GM18498 (cell line): ENCODE measurements around the gene SKIC8.

Source experiments
- ATAC-seq: cut with Tn5 transposase; IDR thresholded peaks from one replicate; pipeline ENCODE4 v1.9.1; 2021; ENCODE audit warnings: mild to moderate bottlenecking, moderate library complexity; ENCODE audit not compliant: unreplicated experiment

SKIC8 gene

GRCh38 chr15:78301326-78301725 is 1.9 kb upstream of the SKIC8 start:
- ATAC-seq = no peak

DNA sequence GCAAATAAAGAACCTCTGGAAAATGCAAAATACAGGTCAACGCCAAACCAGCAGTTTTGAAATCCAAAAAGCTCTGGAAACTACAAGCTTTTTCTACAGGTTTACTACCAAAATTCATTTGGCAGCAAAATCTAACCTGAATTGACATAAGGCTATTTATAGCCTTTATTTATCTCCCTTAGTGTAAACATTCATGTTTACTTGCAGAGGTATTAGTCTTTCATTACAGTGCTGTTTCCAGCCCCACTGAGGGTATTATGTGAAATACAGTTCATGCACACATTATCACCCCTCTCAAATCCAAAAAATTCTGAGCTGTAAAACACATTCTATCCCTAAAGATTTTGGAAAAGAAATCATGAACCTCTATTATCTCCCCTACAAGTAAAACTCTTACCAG is 7.2 kb downstream of the SKIC8 start:
- ATAC-seq = no peak

- no peak for ATAC-seq
Measured at GRCh38 chr15:78291698-78292097, 7.7 kb downstream of the SKIC8 start.

DNA sequence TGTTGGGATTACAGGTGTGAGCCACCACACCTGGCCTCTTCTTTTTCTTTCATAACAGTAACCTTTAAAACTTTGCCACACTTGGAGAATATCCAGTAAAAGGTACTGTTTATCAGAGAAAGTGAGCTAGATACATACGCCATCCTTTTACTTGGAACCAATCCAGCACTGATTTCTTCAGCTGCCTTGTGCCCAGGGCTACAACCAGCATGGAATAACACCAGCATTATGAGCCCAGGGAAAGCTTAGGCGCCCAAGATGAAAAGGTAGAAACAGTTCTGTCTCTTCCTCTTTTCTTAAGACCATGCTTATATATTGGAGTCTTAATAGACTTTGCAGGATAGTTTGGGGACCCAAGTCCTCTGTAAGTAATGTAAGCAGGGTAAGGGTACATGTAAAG is 8.4 kb downstream of the SKIC8 start:
- ATAC-seq = no peak

GRCh38 chr15:78290222-78290621 is 9.2 kb downstream of the SKIC8 start:
- ATAC-seq = no peak

DNA sequence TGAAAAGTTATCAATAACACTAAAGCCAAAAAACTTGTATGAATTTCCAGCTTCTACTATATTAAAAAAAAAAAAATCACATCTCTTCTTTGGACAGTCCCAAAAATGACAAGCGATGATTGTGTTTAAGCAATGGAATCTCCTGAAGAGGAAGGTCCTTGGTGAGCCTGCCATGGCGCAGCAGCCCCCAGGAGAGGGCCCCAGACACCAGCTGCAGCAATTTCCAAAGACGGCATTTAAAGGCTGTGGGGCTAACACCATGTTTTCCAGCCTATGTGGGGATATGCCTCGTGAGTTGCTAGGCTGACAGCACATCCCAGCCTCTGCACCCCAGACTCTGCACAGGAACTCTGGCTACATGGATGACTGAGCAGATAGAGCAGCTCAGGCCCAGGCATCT is 14.7 kb downstream of the SKIC8 start:
- ATAC-seq = no peak

DNA sequence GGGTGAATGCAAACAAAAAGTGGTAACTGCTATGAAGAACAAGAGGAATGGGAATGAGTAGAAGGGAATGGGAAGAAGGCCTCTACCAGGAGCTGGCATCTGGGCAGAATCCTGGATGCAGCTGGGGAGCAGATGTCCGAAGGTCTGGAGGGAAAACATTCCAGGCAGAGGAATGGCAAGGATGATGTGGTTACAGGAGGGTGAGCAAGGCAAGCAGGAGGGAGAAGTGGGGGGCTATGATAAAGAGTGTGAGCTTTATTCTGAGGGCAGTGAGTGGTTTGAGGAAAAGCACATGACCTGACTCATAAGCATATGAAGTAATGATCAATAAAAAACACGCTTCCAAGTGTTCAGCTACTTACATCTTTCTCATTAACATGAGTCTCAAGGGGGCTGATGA is 17.1 kb downstream of the SKIC8 start:
- ATAC-seq = no peak

DNA sequence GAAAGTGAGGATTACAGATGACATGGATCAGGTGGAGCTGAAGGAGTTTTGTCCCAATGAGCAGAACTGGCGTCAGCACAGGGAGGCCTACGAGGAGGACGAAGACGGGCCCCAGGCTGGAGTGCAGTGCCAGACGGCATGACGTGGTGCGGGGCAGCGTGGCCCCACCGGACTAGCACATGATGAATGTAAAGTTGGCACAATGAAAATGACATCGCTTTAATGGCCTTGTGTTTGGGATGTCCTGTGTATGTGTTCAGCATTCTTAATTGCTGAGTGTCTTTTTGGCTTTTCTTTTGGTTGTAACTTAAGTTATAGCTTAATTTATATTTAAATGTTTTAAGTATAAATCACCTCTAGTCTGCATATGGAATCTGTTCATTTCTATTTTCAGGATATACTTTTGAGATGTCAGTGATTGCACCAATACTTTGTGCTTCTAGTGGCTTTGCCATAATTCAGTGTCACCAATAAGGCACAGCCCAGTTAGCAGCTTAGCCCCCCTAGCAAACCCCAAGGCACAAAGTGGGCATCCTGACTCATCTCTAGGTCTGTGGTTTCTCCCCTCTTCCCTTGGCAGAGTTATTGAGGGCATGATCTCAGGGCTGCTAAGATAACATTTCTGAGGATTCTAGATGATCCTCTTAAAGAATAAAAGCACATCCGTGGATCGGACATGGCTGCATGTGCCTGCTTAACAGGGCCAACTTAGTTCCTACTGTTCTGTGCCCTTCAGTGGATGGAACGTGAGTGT is 18.9 kb downstream of the SKIC8 start:
- no peak for ATAC-seq

- ATAC-seq = no peak
Measured at GRCh38 chr15:78276064-78276943, 23.1 kb downstream of the SKIC8 start.

GRCh38 chr15:78274994-78275393 is 24.4 kb downstream of the SKIC8 start:
- ATAC-seq = no peak

DNA sequence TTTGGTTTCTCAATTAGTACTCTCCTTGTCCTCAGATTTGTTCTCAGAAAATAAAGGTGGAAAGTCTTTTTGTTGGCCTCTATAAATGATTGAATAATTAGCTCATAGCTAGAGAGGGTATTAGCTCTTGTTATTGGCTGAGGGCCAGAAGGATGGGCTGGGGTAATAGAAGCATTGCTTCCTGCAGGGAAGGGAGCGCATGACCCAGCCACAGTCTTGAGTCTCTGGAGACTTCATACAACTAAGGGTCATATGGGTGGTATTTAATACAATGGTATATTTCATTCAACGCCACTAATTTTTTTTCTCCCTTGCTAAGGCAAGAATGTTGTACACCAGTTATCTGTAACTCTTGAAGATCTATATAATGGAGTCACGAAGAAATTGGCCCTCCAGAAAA is 26.6 kb downstream of the SKIC8 start:
- no peak for ATAC-seq

- no peak for ATAC-seq
Measured at GRCh38 chr15:78272316-78272715, 27.1 kb downstream of the SKIC8 start.

- ATAC-seq = no peak
Measured at GRCh38 chr15:78266806-78267205, 32.6 kb downstream of the SKIC8 start.

DNA sequence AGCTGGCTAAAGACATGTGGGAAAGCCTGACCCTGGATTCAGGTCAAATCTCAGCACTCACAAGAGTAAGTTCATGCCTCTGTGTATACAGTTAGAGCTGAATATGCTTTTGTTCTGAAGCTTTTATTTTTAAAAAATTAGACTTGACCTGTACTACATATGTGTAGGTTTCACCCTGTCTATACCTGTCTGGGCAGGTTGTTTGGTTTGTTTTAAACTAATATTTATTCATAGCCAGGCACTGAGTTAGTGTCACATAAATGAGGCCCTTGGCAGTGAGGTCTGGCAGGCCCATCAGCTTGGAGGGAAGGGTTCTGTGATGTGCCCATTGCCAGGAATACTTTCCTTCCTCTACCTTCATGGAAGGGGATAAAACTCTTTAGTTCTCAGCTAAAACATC is 33.2 kb downstream of the SKIC8 start:
- ATAC-seq = no peak

DNA sequence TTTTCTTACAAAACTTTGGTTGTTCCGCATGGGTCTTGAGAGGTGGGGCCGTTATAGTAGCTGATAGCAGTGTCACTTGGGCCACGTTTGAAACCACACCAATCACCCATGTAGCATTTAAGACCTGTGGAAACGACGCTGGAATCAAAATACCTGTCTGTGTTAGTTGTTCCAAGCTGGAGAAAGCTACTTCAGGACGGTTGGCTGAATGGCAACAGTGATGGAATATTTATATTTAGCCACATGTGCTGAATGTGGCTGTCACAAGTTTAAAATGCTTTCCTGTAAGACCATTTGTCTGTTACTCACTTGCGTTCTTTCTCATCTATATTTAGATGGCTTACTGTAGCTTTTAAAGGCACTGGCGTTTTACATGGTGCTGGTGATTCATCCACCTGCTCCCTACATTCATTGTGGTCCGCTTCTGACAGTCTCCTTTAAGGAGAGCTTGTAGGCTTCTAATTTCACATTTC is 33.6 kb downstream of the SKIC8 start:
- no peak for ATAC-seq

- ATAC-seq = no peak
Measured at GRCh38 chr15:78265137-78265460, 34.3 kb downstream of the SKIC8 start.

- ATAC-seq = no peak
Measured at GRCh38 chr15:78264304-78265136, 34.9 kb downstream of the SKIC8 start, which contains the start of gene DNAJA4. Gene DNAJA4 (plus strand): TSS chr15:78264562. CDS start chr15:78264764, 202 bp downstream.

GRCh38 chr15:78263907-78264303 is 35.5 kb downstream of the SKIC8 start:
- ATAC-seq = no peak

DNA sequence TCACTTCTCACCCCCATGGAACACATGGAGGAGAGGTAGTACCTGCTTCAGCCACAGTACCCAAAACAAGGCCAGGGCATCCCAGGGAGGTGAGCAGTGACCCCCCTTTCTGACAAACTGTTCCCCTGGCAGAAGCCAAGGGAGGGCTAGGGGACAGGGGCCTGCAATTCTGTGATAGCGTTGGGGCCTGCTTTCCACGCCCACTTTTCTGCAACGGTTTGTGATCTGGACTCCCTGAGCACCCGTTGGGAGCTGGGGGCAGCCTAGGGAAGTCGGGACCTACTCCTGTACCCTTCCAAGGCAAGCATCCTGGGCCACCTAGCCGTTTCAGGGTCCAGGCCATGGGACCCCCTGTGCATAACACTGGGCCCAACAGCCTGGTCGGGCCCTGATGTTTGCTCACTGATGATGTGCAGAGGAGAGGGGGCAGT is 36.0 kb downstream of the SKIC8 start:
- no peak for ATAC-seq

DNA sequence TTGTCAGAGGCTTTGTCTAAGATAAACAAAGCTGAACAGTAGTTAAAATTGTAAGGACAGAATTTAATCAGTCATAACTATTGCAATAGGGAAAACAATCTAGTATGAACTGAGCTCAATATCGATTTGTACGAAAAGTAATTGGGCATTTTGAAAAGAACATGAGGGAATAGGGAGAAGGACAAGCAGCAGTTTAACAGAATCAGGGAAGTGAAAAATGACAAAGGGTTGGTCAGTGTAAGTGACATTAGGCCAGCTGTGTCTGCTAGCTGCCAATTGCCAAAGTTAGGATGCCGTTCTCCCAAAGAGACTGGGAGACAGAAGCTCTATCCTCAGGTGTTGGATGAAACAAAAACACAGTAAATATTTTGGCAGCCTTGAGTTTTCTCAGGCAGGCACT is 38.3 kb downstream of the SKIC8 start:
- no peak for ATAC-seq

DNA sequence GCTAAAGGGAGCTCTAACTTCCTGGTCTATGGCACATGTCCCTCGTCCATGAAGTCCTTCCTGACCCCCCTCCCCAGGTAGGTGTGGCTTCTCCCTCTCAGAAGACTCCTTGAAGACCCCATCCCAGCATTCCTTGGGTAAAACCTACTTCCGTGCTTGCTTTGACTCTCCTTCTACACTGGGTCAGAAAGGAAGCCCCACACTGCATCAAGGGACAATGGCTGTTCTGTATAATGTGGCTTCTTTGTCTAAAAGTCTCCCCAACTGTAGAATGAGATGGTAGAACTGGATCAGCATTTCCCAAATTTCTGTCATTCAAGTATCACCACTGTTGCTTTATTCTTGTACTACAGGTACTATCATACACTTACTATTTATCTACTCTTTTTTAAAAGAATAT is 38.9 kb downstream of the SKIC8 start:
- no peak for ATAC-seq
